Measurements from ENCODE around the gene SLC16A3. TPM values are rescaled to one million over a fixed set of nuclear protein-coding genes. Genes with fewer than 3 reads are reported as not detected.

Gene SLC16A3
- total and polyA plus RNA-seq, 9 of the 15 experiments (the other 6 are each of a cell fraction or from before 2014, with no cell fraction given) = 0.11 to 5.4 (median 1.2) TPM; not detected in 2

- TSS peak; percentile 11 for BruUV-seq (replicated peaks)
- Histone ChIP-seq H3K9ac (ENCODE audit: insufficient read depth in 1 of 2, low read depth in 2 of 2, low read length in 2 of 2) (no peak overlapping the region), H3K4me3 (no peak overlapping the region), H3K79me2 (ENCODE audit: control insufficient read depth, insufficient read depth, low read length) (peaks cover 76% of the 10 kb centered on the region), H3K9me3 (replicated peaks; ENCODE audit: control insufficient read depth, insufficient read depth, low read depth, low read length) (no peaks in the 10 kb centered on the region; the same call in 1 of the 2 replicates), H3K27me3 (ENCODE audit: control insufficient read depth in 2 of 2, insufficient read depth in 2 of 2, low read length in 2 of 2) (no peaks in the 10 kb centered on the region), H3K4me2 (ENCODE audit: insufficient read depth, low read length) (no peak overlapping the region), H3K9me1 (ENCODE audit: control insufficient read depth, insufficient read depth, low read length) (no peaks in the 10 kb centered on the region), H3K36me3 (ENCODE audit: control insufficient read depth, insufficient read depth, low read length) (peaks cover 88% of the 10 kb centered on the region), H3K27ac (ENCODE audit: extremely low read depth, low read depth, low read length) (no peak overlapping the region), H2AFZ (ENCODE audit: low read depth, low read length) (no peak overlapping the region), H3K4me1 (replicated peaks in 1 of 2; ENCODE audit: control insufficient read depth in 2 of 2, insufficient read depth in 2 of 2, low read length in 2 of 2) (0 out of 5 replicates have a peak, but pooled peaks cover 0 to 3% of the 10 kb centered on the region in 2 experiments), H4K20me1 (replicated peaks; ENCODE audit: control insufficient read depth, insufficient read depth, low read length) (no peaks in the 10 kb centered on the region)
- FAIRE-seq = no peak
- ChIA-PET CTCF (ENCODE audit: low intra/inter-chr PET ratio) (no interaction called here), POLR2A (interaction anchor here (0.6 kb wide), 1 partner anchor 335 kb away, joined by 3 read pairs; no protein-coding TSS in a partner anchor)
- in situ Hi-C loops (cut with MboI) (no loop called here), intact Hi-C loops (cut with micrococcal nuclease) (no loop called here)
- ATAC-seq = no peak
- TF ChIP-seq, protein P1, sequence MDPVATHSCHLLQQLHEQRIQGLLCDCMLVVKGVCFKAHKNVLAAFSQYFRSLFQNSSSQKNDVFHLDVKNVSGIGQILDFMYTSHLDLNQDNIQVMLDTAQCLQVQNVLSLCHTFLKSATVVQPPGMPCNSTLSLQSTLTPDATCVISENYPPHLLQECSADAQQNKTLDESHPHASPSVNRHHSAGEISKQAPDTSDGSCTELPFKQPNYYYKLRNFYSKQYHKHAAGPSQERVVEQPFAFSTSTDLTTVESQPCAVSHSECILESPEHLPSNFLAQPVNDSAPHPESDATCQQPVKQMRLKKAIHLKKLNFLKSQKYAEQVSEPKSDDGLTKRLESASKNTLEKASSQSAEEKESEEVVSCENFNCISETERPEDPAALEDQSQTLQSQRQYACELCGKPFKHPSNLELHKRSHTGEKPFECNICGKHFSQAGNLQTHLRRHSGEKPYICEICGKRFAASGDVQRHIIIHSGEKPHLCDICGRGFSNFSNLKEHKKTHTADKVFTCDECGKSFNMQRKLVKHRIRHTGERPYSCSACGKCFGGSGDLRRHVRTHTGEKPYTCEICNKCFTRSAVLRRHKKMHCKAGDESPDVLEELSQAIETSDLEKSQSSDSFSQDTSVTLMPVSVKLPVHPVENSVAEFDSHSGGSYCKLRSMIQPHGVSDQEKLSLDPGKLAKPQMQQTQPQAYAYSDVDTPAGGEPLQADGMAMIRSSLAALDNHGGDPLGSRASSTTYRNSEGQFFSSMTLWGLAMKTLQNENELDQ (CRISPR knock-in tag; IDR thresholded peaks at IDR 0.05; ENCODE audit: borderline replicate concordance) = no peak
- peak; percentile 30 for TF ChIP-seq POLR2B (IDR thresholded peaks at IDR 0.05; ENCODE audit: low read depth, partially characterized antibody)
- peak; percentile 32; the same call in 1 of the 2 replicates for TF ChIP-seq SUPT5H (IDR thresholded peaks at IDR 0.05)
- DNase-seq (ENCODE audit: extremely low read depth in 1 of 4, low spot score in 3 of 4) = no peak
- 76% methylated on average over 5 of the region's 5 CpGs for WGBS (ENCODE audit: insufficient coverage, low coverage, missing lambda C conversion rate)
These were observed 29.7 kb downstream of the SLC16A3 start for GRCh38 chr17:82258555-82258954.
